Stomach (tissue), 4 donors: ENCODE results near the gene NPAS4.

Experiments
- CTCF ChIP-seq, 7 experiments: fragments of 450-650 bp in 4 of 7; fragments of 200-600 bp in 3 of 7; sonication (generic) in 3 of 7; IDR thresholded peaks; one replicate each; pipeline ENCODE4 v1.5.1; 2016 to 2019; ENCODE audit warnings: antibody characterized with exemption in 7 of 7, control low read depth in 2 of 7, mild to moderate bottlenecking in 1 of 7
- EP300 ChIP-seq: sonication (generic); formaldehyde crosslinking; IDR thresholded peaks from one replicate; pipeline ENCODE4 v1.6.1; 2017; ENCODE audit warnings: antibody characterized with exemption
- POLR2A ChIP-seq, 4 donors: fragments of 450-650 bp; IDR thresholded peaks; one replicate each; pipeline ENCODE4 v1.6.1; 2016; ENCODE audit warnings: antibody characterized with exemption in 4 of 4, control low read depth in 2 of 4, mild to moderate bottlenecking in 1 of 4, moderate library complexity in 1 of 4

- TF ChIP-seq EP300: no peak
- no peak for TF ChIP-seq POLR2A (IDR thresholded peaks at IDR 0.05)
- peak in 5 of 7 experiments; percentile 66 to 81 (median 77) for TF ChIP-seq CTCF (IDR thresholded peaks at IDR 0.05)
These were observed 9.3 kb downstream of the NPAS4 start for GRCh38 chr11:66429983-66430602.
